Ovary (tissue), 3 donors: ENCODE measurements around the gene FLNC.

Experiments used
- POLR2A ChIP-seq: fragments of 450-650 bp; IDR thresholded peaks from one replicate; pipeline ENCODE4 v1.6.1; 2017; ENCODE audit warnings: antibody characterized with exemption, mild to moderate bottlenecking, moderate library complexity
- TF ChIP-seq, protein P1 (sequence below), 3 donors: fragments of 450-650 bp in 2 of 3; fragments of 200-600 bp in 1 of 3; IDR thresholded peaks; one replicate each; pipeline versions ENCODE4 v1.5.1 to v1.8.0; 2016 to 2022; ENCODE audit warnings: antibody characterized with exemption in 3 of 3, mild to moderate bottlenecking in 1 of 3
- donor health status: DM: no; HTN: no; CAD: no.

DNA sequence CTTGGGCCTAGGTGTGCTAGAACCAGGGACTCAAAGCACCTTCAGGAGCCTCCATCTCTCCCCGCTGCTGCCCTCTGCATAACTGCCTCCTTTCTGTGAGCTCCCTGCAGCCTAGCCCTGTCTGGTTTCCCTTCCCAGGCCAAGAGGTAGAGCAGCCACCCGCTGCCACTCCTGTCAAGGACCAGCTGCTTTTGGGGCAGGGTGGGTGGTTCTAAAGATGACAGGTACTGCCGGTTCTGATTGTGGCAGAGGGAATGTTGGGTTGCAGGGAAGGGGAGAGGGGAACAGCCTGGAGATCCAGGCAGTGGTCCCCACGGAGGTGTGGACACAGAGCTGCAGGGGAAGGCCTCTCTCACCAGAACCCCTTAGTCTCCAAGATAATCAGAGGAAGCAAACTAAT lies 3.7 kb upstream of the FLNC start:
- TF ChIP-seq POLR2A, result no peak
- TF ChIP-seq, protein P1, sequence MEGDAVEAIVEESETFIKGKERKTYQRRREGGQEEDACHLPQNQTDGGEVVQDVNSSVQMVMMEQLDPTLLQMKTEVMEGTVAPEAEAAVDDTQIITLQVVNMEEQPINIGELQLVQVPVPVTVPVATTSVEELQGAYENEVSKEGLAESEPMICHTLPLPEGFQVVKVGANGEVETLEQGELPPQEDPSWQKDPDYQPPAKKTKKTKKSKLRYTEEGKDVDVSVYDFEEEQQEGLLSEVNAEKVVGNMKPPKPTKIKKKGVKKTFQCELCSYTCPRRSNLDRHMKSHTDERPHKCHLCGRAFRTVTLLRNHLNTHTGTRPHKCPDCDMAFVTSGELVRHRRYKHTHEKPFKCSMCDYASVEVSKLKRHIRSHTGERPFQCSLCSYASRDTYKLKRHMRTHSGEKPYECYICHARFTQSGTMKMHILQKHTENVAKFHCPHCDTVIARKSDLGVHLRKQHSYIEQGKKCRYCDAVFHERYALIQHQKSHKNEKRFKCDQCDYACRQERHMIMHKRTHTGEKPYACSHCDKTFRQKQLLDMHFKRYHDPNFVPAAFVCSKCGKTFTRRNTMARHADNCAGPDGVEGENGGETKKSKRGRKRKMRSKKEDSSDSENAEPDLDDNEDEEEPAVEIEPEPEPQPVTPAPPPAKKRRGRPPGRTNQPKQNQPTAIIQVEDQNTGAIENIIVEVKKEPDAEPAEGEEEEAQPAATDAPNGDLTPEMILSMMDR (IDR thresholded peaks at IDR 0.05), result no peak
